Trophoblast cell (in vitro differentiated cells and primary cell): ENCODE data around the gene SOAT2.

Experiments
- DNase-seq, 2 donors: peaks; one replicate each; pipeline ENCODE4 v3.0.0-alpha.2; 2016
- H2AFZ ChIP-seq: 2 replicates; pipeline ENCODE4 v1.6.1; 2013; ENCODE audit warnings: low read length, moderate library complexity, mild to moderate bottlenecking; ENCODE audit not compliant: insufficient read depth, poor library complexity
- H2AK5ac ChIP-seq: 2 replicates; pipeline ENCODE4 v1.6.1; 2013; ENCODE audit warnings: mild to moderate bottlenecking, low read length
- H2BK120ac ChIP-seq: 2 replicates; pipeline ENCODE4 v1.6.1; 2013; ENCODE audit warnings: low read length, mild to moderate bottlenecking, moderate library complexity; ENCODE audit not compliant: insufficient read depth, poor library complexity
- H2BK12ac ChIP-seq: 2 replicates; pipeline ENCODE4 v1.6.1; 2013; ENCODE audit warnings: mild to moderate bottlenecking, low read length, moderate library complexity
- H2BK5ac ChIP-seq: 2 replicates; pipeline ENCODE4 v1.6.1; 2013; ENCODE audit warnings: low read length, low read depth, moderate library complexity, mild to moderate bottlenecking; ENCODE audit not compliant: poor library complexity
- H3K14ac ChIP-seq: 2 replicates; pipeline ENCODE4 v1.6.1; 2013; ENCODE audit warnings: mild to moderate bottlenecking, low read length
- H3K18ac ChIP-seq: 2 replicates; pipeline ENCODE4 v1.6.1; 2013; ENCODE audit warnings: mild to moderate bottlenecking, low read length
- H3K23ac ChIP-seq: 2 replicates; pipeline ENCODE4 v1.6.1; 2013; ENCODE audit warnings: low read length
- H3K27ac ChIP-seq: 2 replicates; pipeline ENCODE4 v1.5.1; 2013; ENCODE audit warnings: low read depth, mild to moderate bottlenecking, inconsistent platforms, low read length, moderate library complexity
- H3K27me3 ChIP-seq: 2 replicates; pipeline ENCODE4 v1.6.1; 2013; ENCODE audit warnings: inconsistent platforms, mild to moderate bottlenecking, low read length, moderate library complexity; ENCODE audit not compliant: insufficient read depth
- H3K36me3 ChIP-seq, 2 experiments: 1 replicate in 1 of 2; 2 replicates in 1 of 2; pipeline ENCODE4 v1.6.1; 2013; ENCODE audit warnings: low read length in 2 of 2, mild to moderate bottlenecking in 2 of 2, moderate library complexity in 1 of 2; ENCODE audit not compliant: insufficient read depth in 2 of 2, control insufficient read depth in 1 of 2
- H3K4ac ChIP-seq: 2 replicates; pipeline ENCODE4 v1.6.1; 2013; ENCODE audit warnings: low read depth, mild to moderate bottlenecking, low read length, moderate library complexity
- H3K4me1 ChIP-seq, 2 experiments: 1 replicate in 1 of 2; 2 replicates in 1 of 2; pipeline ENCODE4 v1.6.1; 2013; ENCODE audit warnings: low read length in 2 of 2, mild to moderate bottlenecking in 2 of 2, moderate library complexity in 1 of 2; ENCODE audit not compliant: insufficient read depth in 2 of 2, control insufficient read depth in 1 of 2
- H3K4me2 ChIP-seq: 2 replicates; pipeline ENCODE4 v1.6.1; 2013; ENCODE audit warnings: inconsistent platforms, mild to moderate bottlenecking, low read length, moderate library complexity
- H3K4me3 ChIP-seq: 2 replicates; pipeline ENCODE4 v1.5.1; 2013; ENCODE audit warnings: mild to moderate bottlenecking, low read depth, low read length, inconsistent platforms
- H3K79me1 ChIP-seq: one replicate; pipeline ENCODE4 v1.6.1; 2013; ENCODE audit warnings: low read length
- H3K79me2 ChIP-seq: 2 replicates; pipeline ENCODE4 v1.6.1; 2013; ENCODE audit warnings: low read length, mild to moderate bottlenecking; ENCODE audit not compliant: control insufficient read depth, insufficient read depth, poor library complexity
- H3K9ac ChIP-seq: 2 replicates; pipeline ENCODE4 v1.6.1; 2013; ENCODE audit warnings: mild to moderate bottlenecking, low read length
- H3K9me3 ChIP-seq: 2 replicates; pipeline ENCODE4 v1.6.1; 2013; ENCODE audit warnings: low read depth, mild to moderate bottlenecking, control low read depth, inconsistent platforms, low read length; ENCODE audit not compliant: insufficient read depth
- H4K12ac ChIP-seq: 2 replicates; pipeline ENCODE4 v1.6.1; 2013; ENCODE audit warnings: low read depth, mild to moderate bottlenecking, low read length, moderate library complexity
- H4K8ac ChIP-seq: 2 replicates; pipeline ENCODE4 v1.6.1; 2013; ENCODE audit warnings: low read depth, mild to moderate bottlenecking, low read length, moderate library complexity
- H4K91ac ChIP-seq: one replicate; pipeline ENCODE4 v1.6.1; 2013; ENCODE audit warnings: low read depth, mild to moderate bottlenecking, low read length, moderate library complexity
- WGBS: extraction: QIAGEN DNeasy Blood & Tissue Kit; methylation state at CpG from one replicate; pipeline ENCODE4 v1.1.7; 2013; ENCODE audit warnings: missing lambda C conversion rate; ENCODE audit not compliant: insufficient read length, insufficient coverage; ENCODE audit errors: extremely low coverage; 5-methylcytosine and 5-hydroxymethylcytosine counted together

Gene SOAT2

DNA sequence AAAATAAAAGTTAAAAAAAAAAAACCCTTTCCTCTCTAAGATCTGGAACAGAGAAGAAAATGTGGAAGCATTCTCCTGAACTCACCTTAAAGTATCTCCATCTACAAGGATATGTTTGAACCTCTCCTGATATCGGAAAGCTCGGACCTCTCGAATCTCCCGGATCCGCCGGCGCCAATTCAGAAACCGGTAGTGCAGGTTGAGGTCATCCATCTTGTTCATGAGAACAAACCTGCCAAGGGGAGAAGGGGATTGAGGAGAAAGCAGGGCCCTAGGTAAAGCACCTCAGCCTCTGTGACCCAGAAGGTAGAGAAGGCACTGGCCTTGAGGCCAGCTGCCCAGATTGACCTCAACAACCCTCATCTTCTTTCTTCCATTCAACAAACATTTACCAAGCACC, 26.3 kb upstream of the SOAT2 start:
- Histone ChIP-seq H3K4me3 (no peak overlapping the region), H2BK12ac (no peak overlapping the region), H3K4me2 (no peak overlapping the region), H4K91ac (no peak overlapping the region), H3K27ac (no peak overlapping the region), H4K8ac (no peak overlapping the region), H2BK5ac (no peak overlapping the region), H3K36me3 (peaks cover 14 to 15% of the 10 kb centered on the region in 2 experiments), H2AK5ac (no peak overlapping the region), H2BK120ac (no peak overlapping the region), H3K4me1 (peaks cover 6 to 9% of the 10 kb centered on the region in 2 experiments), H3K27me3 (no peaks in the 10 kb centered on the region), H3K18ac (no peak overlapping the region), H3K23ac (no peak overlapping the region), H3K9me3 (peaks cover 3% of the 10 kb centered on the region), H2AFZ (no peak overlapping the region), H3K79me1 (peaks cover 9% of the 10 kb centered on the region), H3K14ac (no peak overlapping the region), H3K9ac (no peak overlapping the region), H3K4ac (no peak overlapping the region), H3K79me2 (peaks cover 8% of the 10 kb centered on the region), H4K12ac (no peak overlapping the region)
- no peak for DNase-seq
- no CpG with 5 or more reads among the region's 8 CpGs for WGBS

DNA sequence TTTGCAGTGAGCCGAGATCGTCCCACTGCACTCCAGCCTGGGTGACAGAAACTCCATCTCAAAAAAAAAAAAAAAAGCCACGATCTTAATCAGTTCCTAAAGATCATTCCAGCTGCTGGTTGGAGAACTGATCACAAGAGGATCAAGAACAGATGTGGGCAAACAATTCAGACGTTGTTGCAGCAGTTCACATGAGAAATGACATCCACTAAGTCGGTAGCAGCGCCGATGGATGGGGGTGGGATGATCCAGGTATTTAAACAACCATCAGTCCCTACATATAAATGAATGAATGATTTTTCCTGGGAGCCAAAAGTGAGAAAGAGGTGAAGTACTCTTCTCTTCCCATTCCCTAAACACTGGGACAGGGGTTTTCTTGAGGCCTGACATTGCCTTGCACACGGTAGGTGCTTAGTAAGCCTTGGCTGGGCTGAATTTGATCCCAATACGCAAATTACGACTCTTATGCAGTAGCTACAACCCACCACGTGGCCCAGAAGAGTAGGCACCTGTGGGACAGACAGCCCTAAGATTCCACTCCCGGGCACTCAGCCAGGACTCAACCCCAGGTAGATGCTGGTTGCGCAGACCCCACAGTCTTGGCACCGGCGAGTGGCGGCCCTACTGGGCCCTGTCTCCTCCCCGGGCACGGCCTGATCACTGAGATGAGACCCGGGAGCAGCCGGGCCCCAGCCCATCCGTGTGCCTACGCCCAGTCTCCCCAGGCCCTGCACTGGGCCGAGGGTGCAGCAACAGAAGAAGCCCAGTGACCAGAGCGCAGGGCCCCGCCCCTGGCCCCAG, 24.7 kb upstream of the SOAT2 start:
- no peak overlapping the region for H2BK12ac ChIP-seq
- WGBS: no CpG with 5 or more reads among the region's 25 CpGs
- DNase-seq: peak in 1 of 2 donors; percentile 47

DNA sequence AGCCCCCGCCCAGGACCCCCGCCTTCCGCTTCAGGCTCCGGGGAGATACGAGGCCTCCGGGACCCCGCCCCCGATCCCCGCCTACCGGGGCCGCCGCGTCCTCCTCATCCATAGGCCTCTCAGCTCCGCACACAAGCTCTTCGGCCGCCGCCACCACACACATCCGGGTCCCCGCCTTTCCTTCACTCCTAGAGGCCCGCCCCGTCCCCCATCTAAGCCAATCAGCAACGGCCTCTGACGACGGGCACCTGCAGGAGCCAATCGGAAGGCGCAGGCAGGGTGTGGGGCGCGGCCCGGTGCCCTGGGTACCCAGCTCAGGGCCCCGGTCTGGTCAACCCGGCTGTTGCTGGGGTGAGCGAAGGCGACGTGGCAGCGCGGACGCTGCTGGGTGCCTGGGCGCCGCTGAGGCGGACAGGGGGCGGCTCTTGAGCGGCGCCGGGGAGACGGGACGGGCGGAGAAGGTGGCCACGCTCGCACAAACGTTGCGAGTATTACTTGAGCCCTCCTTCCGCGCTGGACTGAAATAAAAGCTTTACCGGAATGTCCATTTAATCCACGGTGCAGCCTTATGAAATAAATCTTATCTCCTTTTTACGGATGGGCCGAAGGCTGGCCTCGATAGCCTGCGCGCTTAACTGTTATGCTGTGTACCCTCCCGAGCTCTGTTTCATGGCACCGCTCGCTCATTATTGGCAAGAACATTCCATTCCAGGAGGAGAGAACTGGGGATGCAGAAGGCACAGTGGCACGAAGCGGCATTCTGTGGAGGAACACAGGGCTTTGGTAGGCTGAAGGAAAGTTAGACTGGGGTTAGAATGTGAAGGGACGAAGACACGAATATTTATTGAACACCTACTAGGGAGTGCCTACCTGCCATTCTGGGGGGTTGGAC, 23.8 kb upstream of the SOAT2 start, which contains the start of gene SPRYD3:
Gene SPRYD3, minus strand, starts transcription at position 165 of the 892 bp plus-strand sequence. Its CDS starts 57 bp downstream, at position 108.
- peak within 1 kb of the TSS; percentile 87 for H3K4ac ChIP-seq
- no CpG with 5 or more reads among the region's 67 CpGs for whole genome bisulfite sequencing
- H3K4me3 ChIP-seq: peak within 1 kb of the TSS; percentile 77

More for the DNA sequence above, 24.7 kb upstream of the SOAT2 start:
- H3K4me1 ChIP-seq: peaks cover 6 to 9% of the 10 kb centered on the region in 2 experiments
- H3K79me2 ChIP-seq: peaks cover 8% of the 10 kb centered on the region
- H3K18ac ChIP-seq: peak overlapping the region; percentile 51
- peak overlapping the region; percentile 76 for H3K4me3 ChIP-seq
- peaks cover 12 to 14% of the 10 kb centered on the region in 2 experiments for H3K36me3 ChIP-seq
- H2BK5ac ChIP-seq: no peak overlapping the region
- peak overlapping the region; percentile 89 for H4K8ac ChIP-seq
- H4K12ac ChIP-seq: peak overlapping the region; percentile 49
- peaks cover 9% of the 10 kb centered on the region for H3K79me1 ChIP-seq
- H3K27ac ChIP-seq: no peak overlapping the region
- H3K9me3 ChIP-seq: peaks cover 3% of the 10 kb centered on the region
- no peak overlapping the region for H3K23ac ChIP-seq
- H3K27me3 ChIP-seq: no peaks in the 10 kb centered on the region
- H3K9ac ChIP-seq: peak overlapping the region; percentile 67
- H3K14ac ChIP-seq: peak overlapping the region; percentile 97
- H3K4me2 ChIP-seq: peak overlapping the region; percentile 80
- peak overlapping the region; percentile 69 for H4K91ac ChIP-seq
- H2AK5ac ChIP-seq: no peak overlapping the region
- peak overlapping the region; percentile 3 for H2BK120ac ChIP-seq
- H2AFZ ChIP-seq: peak overlapping the region; percentile 57
- peak overlapping the region; percentile 87 for H3K4ac ChIP-seq

DNA sequence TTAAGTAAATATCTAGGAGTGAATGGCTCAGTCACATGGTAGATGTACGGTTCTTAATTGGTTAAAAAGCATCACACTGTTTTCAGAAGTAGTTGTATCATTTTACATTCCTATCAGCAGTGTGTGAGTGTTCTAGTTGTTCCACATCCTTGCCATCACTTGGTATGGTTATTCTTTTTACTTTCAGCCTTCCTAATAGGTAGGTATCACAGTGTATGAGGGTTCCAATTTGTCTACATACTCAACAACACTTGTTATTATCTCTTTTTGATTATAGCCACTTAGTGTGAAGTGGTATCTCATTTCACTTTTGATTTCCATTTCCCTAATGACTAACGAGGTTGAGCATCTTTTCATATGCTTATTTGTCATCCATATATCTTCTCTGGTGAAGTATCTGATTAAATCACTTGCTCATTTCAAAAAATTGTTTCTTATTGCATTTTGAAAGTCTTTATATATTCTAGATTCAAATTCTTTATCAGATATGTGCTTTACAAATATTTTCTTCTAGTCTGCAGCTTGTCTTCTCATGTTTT, 20.6 kb upstream of the SOAT2 start:
- no peak for DNase-seq

More for the DNA sequence above, 23.8 kb upstream of the SOAT2 start, which contains the start of gene SPRYD3:
- peak within 1 kb of the TSS; percentile 88 for H4K12ac ChIP-seq
- H3K9me3 ChIP-seq: peaks cover 3% of the 10 kb centered on the region
- H3K4me2 ChIP-seq: peak within 1 kb of the TSS; percentile 80
- H4K91ac ChIP-seq: peak within 1 kb of the TSS; percentile 69
- H3K27me3 ChIP-seq: no peaks in the 10 kb centered on the region
- peak within 1 kb of the TSS; percentile 92 for H2AK5ac ChIP-seq
- peaks cover 6 to 9% of the 10 kb centered on the region in 2 experiments for H3K4me1 ChIP-seq
- H3K79me2 ChIP-seq: peaks cover 8% of the 10 kb centered on the region
- H2BK120ac ChIP-seq: peak within 1 kb of the TSS; percentile 70
- peak within 1 kb of the TSS; percentile 96 for H4K8ac ChIP-seq
- H3K9ac ChIP-seq: peak within 1 kb of the TSS; percentile 75
- peaks cover 7 to 9% of the 10 kb centered on the region in 2 experiments for H3K36me3 ChIP-seq
- H2BK5ac ChIP-seq: peak within 1 kb of the TSS; percentile 36
- H3K79me1 ChIP-seq: peaks cover 9% of the 10 kb centered on the region
- H3K23ac ChIP-seq: no peak within 1 kb of the TSS
- H3K27ac ChIP-seq: peak within 1 kb of the TSS; percentile 50
- peak within 1 kb of the TSS; percentile 1 for H2BK12ac ChIP-seq
- H3K18ac ChIP-seq: peak within 1 kb of the TSS; percentile 90
- peak within 1 kb of the TSS; percentile 84 for H2AFZ ChIP-seq
- peak within 1 kb of the TSS; percentile 97 for H3K14ac ChIP-seq
- DNase-seq: peak; percentile 96 to 98

More for the DNA sequence above, 20.6 kb upstream of the SOAT2 start:
- no peak overlapping the region for H2BK120ac ChIP-seq
- H4K8ac ChIP-seq: no peak overlapping the region
- no peak overlapping the region for H2BK12ac ChIP-seq
- no peak overlapping the region for H4K12ac ChIP-seq
- H3K4me2 ChIP-seq: no peak overlapping the region
- peaks cover 9% of the 10 kb centered on the region for H3K79me1 ChIP-seq
- H3K36me3 ChIP-seq: no peaks in the 10 kb centered on the region
- no peak overlapping the region for H2BK5ac ChIP-seq
- peaks cover 2% of the 10 kb centered on the region for H3K9me3 ChIP-seq
- no peak overlapping the region for H2AK5ac ChIP-seq
- no peak overlapping the region for H3K27ac ChIP-seq
- no peak overlapping the region for H3K9ac ChIP-seq
- no peak overlapping the region for H3K4ac ChIP-seq
- H3K27me3 ChIP-seq: no peaks in the 10 kb centered on the region
- H2AFZ ChIP-seq: no peak overlapping the region
- H3K14ac ChIP-seq: no peak overlapping the region
- WGBS: no CpG with 5 or more reads among the region's 2 CpGs
- peaks cover 6 to 9% of the 10 kb centered on the region in 2 experiments for H3K4me1 ChIP-seq
- H3K79me2 ChIP-seq: peaks cover 8% of the 10 kb centered on the region
- no peak overlapping the region for H3K23ac ChIP-seq
- no peak overlapping the region for H4K91ac ChIP-seq
- no peak overlapping the region for H3K18ac ChIP-seq
- H3K4me3 ChIP-seq: no peak overlapping the region
